Gastroesophageal sphincter (tissue), 3 donors: Measurements from ENCODE around the gene PLPP1.

Source experiments
- CTCF ChIP-seq, 4 experiments: fragments of 200-600 bp in 2 of 4; fragments of 450-650 bp in 2 of 4; sonication (generic) in 1 of 4; IDR thresholded peaks; one replicate each; pipeline ENCODE4 v1.5.1; 2017 to 2019; ENCODE audit warnings: antibody characterized with exemption in 4 of 4, mild to moderate bottlenecking in 2 of 4, moderate library complexity in 2 of 4
- POLR2A ChIP-seq, 2 donors: fragments of 450-650 bp; IDR thresholded peaks; one replicate each; pipeline ENCODE4 v1.6.1; 2017; ENCODE audit warnings: antibody characterized with exemption in 2 of 2, mild to moderate bottlenecking in 2 of 2, moderate library complexity in 1 of 2
- POLR2AphosphoS5 ChIP-seq: sonication (generic); formaldehyde crosslinking; IDR thresholded peaks from one replicate; pipeline ENCODE4 v1.6.1; 2017; ENCODE audit warnings: antibody characterized with exemption

- TF ChIP-seq CTCF (IDR thresholded peaks at IDR 0.05) (no peak), POLR2AphosphoS5 (no peak), POLR2A (IDR thresholded peaks at IDR 0.05) (no peak)
Measured at GRCh38 chr5:55483885-55484284, 50.9 kb downstream of the PLPP1 start.
